ENCODE results near the gene FBXL16. TPM values are rescaled to one million over a fixed set of nuclear protein-coding genes. Genes with fewer than 3 reads are reported as not detected.
"Not testable (repeated sequence)": the region's sequence is repeated elsewhere in the genome, so short reads cannot be mapped to it uniquely, and the experiment has no call there.

Gene FBXL16
- polyA plus RNA-seq (2011; rRNA removed) (0.32 and 0.67 TPM in 2 replicates), polyA minus RNA-seq (2011; rRNA and poly(A)+ RNA removed) (0.05 and 0.31 TPM in 2 replicates)

GRCh38 chr16:705431-706188, at the start of gene FBXL16:
Gene FBXL16, minus strand, starts transcription at chr16:705801. Its CDS starts 8,396 bp downstream, at chr16:697405.
- peaks cover 40% of the 10 kb centered on the region for H3K27me3 ChIP-seq (ENCODE audit: control insufficient read depth, insufficient read depth, low read length)

GRCh38 chr16:754656-755055, 49.1 kb upstream of the FBXL16 start:
- CTCF ChIA-PET = no interaction called here
- DNase-seq (ENCODE audit: low read depth) = no peak
- 0 out of 2 replicates have a peak, but pooled peaks cover 3% of the 10 kb centered on the region for H3K27me3 ChIP-seq (ENCODE audit: control insufficient read depth, insufficient read depth, low read length)
- no peak for TF ChIP-seq CTCF (IDR thresholded peaks at IDR 0.05; ENCODE audit: insufficient read depth, low read depth, low read length)
- no peak overlapping the region for H3K4me3 ChIP-seq (ENCODE audit: low read depth, low read length)
- no peaks in the 10 kb centered on the region for H3K36me3 ChIP-seq (ENCODE audit: control insufficient read depth, insufficient read depth, low read length)
- POLR2A ChIA-PET = no interaction called here

More at GRCh38 chr16:705431-706188, at the start of gene FBXL16:
- Histone ChIP-seq H3K4me3 (ENCODE audit: low read depth, low read length) (peak within 1 kb of the TSS; percentile 23), H3K36me3 (ENCODE audit: control insufficient read depth, insufficient read depth, low read length) (no peaks in the 10 kb centered on the region)
- no peak for DNase-seq (ENCODE audit: low read depth)
- POLR2A ChIA-PET = no interaction called here
- CTCF ChIA-PET = interaction anchor here (4.2 kb wide), 1 partner anchor 80 kb away, joined by 13 read pairs; no protein-coding TSS in a partner anchor
- no peak for TF ChIP-seq CTCF (IDR thresholded peaks at IDR 0.05; ENCODE audit: insufficient read depth, low read depth, low read length)

GRCh38 chr16:754121-754607, 48.6 kb upstream of the FBXL16 start:
- POLR2A ChIA-PET = not testable (repeated sequence)

GRCh38 chr16:752007-752312, 46.4 kb upstream of the FBXL16 start:
- no peak for TF ChIP-seq CTCF (IDR thresholded peaks at IDR 0.05; ENCODE audit: insufficient read depth, low read depth, low read length)
- Histone ChIP-seq H3K27me3 (ENCODE audit: control insufficient read depth, insufficient read depth, low read length) (0 out of 2 replicates have a peak, but pooled peaks cover 3% of the 10 kb centered on the region), H3K36me3 (ENCODE audit: control insufficient read depth, insufficient read depth, low read length) (no peaks in the 10 kb centered on the region), H3K4me3 (ENCODE audit: low read depth, low read length) (no peak overlapping the region)
- no peak for DNase-seq (ENCODE audit: low read depth)
- ChIA-PET POLR2A (no interaction called here), CTCF (interaction anchor here (1.2 to 2.3 kb wide), 3 partner anchors 9 to 34 kb away, joined by 3 to 11 read pairs (median 4); partner anchors contain the start of gene MSLN)

More at GRCh38 chr16:754121-754607, 48.6 kb upstream of the FBXL16 start:
- H3K27me3 ChIP-seq (ENCODE audit: control insufficient read depth, insufficient read depth, low read length); H3K36me3 ChIP-seq (ENCODE audit: control insufficient read depth, insufficient read depth, low read length); H3K4me3 ChIP-seq (ENCODE audit: low read depth, low read length); CTCF ChIA-PET; DNase-seq (ENCODE audit: low read depth): not testable (repeated sequence)

- Histone ChIP-seq H3K4me3 (ENCODE audit: low read depth, low read length) (no peak overlapping the region), H3K36me3 (ENCODE audit: control insufficient read depth, insufficient read depth, low read length) (no peaks in the 10 kb centered on the region), H3K27me3 (ENCODE audit: control insufficient read depth, insufficient read depth, low read length) (0 out of 2 replicates have a peak, but pooled peaks cover 3% of the 10 kb centered on the region)
- TF ChIP-seq CTCF (IDR thresholded peaks at IDR 0.05; ENCODE audit: insufficient read depth, low read depth, low read length) = no peak
- ChIA-PET POLR2A (no interaction called here), CTCF (interaction anchor here (0.5 to 2.7 kb wide), 6 partner anchors 8 to 38 kb away, joined by 3 to 12 read pairs (median 4); partner anchors contain the start of genes CIAO3 and MSLN)
- no peak for DNase-seq (ENCODE audit: low read depth)
These were observed 45.8 kb upstream of the FBXL16 start for GRCh38 chr16:751152-752006.
